CD4-positive, alpha-beta T cell treated with Interleukin-17A for 1 hour (primary cell): ENCODE measurements around the gene KATNB1.

Source experiments
- DNase-seq: peaks from one replicate; pipeline ENCODE4 v3.0.0-alpha.2; 2020

Gene KATNB1

DNA sequence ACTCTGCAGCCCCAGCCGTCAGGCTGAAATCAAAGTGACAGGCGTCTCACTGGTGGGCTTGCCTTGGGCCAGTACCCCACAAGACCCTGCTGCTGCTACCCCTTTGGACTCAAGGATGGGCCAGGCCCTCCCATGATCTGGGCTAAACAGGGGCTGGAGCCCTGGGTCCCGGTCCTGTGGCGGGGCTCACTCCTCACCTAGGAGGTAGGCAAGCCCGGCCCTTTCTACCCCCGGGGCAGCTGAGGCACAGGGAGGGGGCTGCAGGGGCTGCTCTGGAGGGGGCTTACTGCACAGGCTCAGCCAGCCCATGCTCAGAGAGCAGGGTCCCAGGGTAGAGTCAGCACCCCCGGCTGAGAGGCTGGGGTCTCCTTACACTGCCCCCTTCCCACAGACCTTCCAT is 23.6 kb downstream of the KATNB1 start:
- no peak for DNase-seq

DNA sequence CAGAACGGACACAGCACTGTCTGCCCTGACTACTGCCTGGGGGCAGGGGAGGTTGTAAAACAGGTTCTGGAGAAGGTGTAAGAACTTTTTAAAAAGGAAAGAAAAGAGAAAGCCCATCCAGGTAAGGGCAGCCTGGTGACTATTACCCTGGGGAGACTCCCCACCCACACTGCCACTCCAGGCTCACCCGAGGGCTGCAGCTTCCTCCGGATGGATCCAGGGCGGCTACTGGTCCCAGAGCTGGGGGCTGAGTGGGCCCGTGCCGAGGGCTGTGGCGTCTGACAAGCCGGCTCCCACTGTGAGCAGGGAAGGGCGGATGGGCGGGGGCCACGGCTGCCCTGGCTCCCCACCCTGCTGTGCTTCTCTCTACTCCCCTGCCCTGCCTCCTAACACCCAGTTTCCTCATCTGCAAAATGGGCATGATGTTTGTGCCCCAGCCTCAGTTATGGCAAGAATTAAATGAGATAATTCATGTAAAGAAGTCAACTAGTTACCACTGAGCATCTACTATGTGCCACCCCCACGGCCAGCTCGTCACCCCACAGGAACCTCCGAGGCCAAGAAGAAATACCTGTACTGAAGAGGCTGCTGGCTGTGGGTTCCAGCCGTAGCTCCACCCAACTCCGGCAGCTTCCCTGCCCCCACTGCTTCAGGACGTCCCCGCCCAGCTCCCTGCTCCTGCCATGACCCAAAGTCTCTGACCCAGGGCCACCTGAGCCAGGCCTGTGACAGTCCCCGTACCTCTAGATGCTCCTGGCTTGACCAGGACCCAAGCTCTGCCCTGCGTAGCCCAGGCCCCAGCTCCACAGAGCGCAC is 24.2 kb downstream of the KATNB1 start:
- DNase-seq, result no peak

DNA sequence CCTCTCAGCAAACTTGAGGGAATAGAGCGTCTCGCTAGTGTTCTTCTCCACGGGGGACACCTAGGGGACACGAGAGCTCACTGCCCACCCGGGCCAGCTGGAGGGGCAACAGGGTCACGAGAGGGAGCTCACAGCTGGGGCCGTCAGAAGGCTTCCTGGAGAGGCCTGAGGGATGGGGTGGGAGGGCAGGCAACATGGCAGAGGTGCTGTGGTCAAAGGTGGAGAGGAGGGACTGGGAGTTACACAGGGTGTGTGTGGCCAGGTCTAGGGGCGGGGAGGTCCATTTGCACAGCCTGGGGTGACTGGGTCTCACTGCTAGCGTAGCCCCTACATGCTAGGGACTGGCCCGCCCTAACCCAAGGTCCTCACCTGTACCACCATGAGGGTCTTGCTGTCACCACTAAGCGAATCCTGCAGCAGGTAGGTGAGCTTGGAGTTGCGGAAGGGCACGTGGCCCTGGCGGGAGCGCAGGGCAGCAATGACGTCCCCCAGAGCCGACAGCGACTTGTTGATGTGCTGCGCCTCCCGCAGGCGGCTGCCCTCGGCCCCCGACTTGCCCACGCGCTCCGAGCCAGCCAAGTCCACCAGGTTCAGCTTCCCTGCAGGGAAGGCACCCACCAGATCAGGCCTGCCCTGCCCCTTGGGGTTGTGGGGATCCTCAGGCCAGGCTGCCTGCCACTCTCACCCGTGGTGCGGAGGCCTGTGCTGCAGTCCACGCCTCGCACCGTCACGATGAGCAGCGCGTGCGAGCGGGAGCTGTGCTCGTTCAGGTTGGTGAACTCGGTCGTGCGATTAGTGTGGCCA is 25.0 kb downstream of the KATNB1 start:
- DNase-seq, result no peak

DNA sequence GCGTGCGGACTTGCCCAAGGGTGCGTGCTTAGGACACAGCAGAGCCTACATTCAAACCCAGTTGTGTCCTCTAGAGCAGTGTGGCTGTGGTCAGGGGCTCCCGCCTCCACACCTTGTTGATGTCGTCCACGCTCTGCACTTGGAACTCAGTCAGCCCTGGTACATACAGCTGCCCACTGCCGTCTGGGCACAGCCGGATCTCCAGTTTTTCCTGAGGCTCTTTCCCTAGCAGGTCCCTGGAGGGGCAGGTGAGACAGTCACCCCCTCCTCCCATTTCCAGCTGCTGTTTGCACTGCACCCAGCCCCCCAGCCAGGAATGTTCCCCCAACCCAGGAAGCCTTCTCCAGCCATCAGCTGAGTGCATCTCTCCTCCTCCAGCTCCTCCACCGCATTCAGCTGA is 25.7 kb downstream of the KATNB1 start:
- no peak for DNase-seq

DNA sequence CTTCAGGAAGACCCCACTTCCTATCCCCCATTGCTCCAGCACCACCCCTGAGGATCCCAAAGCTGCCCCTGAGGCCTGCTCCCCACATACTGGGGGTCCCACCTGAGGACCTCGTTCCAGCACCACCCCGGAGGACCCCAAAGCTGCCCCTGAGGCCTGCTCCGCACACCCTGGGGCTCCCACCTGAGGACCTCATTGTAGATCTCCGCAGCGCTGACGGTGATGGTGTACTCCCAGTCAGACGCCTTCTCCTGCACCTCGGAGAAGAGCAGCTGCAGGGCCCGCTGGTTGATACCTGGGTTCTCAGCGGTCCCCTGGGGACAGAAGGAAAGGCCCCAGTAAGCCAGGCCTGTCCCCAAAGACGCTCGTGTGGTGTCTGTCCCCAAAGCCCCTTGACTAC is 26.4 kb downstream of the KATNB1 start:
- no peak for DNase-seq

DNA sequence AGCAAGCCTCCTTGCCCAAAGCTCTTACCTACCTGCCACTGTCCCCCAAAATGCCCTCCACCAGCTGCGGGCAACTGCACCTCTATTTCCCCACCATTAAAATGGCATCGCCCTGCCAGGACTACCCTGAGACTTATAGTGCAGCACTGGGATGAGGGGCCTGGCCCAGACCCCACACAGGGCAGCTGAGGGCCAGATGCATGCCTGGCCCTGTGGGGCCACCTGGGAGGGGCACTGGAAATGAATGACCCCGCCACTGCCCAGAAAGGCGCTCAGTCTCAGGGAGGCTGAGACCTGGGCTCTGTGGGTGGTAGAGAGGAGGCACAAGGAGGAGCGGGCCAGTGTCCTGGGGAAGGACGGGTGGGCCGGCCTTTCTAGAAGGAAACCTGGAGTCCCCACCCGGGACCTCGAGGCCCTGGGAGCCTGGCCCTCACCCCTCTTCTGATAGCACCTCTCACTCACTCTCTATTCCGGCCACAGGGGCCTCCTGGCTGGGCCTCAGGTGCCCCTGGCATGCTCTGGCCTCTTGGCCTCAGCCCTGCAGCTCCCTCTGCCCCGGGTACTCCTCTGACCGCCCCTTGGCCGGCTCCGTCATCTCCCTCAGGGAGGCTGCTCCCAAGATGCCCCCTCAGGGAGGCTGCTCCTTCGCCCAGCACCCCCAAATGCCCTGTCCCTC is 26.9 kb downstream of the KATNB1 start:
- no peak for DNase-seq

DNA sequence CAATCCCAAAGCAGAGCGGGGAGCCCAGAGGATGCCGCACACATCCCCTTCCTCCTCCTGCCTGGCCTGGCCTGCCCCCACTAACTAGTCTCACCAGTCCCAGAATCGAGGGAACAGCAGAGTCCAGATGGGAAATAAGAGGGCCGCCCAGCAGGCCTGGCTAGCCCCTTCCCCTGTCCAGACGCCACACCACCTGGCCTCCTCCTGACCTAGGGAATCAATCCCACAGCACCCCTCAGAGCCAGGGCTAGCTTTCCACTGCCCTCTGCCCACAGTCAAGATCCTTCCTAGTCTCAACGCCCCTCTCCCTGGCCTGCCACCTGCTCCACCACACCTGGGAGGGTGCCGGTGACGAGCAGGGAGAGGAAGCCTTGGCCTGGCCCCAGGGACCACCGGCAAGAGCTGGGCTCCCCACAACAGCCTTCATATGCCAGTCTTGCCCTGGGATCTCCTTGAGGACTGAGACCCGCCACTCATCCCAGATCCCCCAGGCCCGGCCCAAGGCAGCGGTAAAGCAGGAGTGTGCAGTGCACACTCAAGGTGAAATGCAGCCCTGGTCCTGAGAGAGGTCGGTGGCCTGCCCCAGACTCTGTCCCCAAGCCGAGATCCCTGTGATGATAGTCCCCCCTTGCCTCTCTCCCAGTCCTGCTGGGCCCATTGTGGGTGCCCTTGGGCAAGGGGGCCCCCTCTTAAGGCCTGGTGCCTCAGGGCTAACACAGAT is 27.9 kb downstream of the KATNB1 start:
- DNase-seq, result no peak

DNA sequence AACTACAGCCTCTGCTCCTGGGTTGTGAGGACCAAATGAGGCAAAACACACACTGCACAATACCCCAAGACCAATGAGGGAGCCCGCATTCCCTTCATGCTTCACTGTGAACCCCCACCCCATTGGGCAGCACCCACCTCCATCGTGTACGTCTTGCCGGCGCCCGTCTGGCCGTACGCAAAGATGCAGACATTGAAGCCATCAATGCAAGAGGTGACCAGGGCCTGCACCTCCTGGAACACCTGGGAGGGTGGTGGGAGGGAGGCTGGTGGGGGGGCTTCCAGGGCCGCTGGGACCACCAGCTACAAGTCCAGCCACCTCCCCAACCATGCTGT is 28.4 kb downstream of the KATNB1 start:
- DNase-seq, result no peak

DNA sequence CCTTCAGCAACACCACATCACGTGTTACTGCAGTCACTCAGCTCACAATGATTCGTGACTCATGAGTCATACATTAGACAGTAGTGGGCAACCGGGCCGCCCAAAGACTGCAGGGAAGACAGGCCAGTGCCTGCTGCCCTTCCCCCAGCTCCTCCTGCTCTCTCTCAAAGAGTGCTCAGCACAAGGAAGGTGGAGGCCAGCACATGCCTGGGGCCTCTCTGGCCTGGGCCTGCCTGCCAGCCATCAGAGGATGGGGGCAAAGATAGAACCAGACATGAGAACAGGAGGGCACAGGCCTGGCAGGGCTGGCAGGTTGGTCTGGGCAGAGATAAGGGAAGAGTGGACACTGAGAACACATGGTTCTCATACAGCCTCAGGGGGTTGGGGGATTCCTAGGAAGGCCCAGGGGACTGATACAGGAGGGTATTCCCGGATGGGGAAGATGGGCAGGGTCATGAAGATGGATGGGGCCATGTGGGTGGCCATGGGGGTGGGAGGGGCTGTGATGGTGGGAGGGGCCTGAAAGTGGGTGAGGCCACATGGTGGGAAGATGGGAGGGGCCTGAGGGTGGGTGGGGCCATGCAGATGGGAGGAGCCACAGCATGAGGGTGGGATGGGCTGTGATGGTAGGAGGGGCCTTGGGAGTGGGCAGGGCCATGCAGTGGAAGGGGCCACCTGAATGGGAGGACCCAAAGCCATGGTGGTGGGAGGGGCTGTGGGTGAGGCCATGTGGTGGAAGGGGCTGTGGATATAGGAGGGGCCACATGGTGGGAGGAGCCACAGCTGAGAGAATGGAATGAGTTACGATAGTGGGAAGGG is 29.0 kb downstream of the KATNB1 start:
- peak; percentile 32 for DNase-seq

DNA sequence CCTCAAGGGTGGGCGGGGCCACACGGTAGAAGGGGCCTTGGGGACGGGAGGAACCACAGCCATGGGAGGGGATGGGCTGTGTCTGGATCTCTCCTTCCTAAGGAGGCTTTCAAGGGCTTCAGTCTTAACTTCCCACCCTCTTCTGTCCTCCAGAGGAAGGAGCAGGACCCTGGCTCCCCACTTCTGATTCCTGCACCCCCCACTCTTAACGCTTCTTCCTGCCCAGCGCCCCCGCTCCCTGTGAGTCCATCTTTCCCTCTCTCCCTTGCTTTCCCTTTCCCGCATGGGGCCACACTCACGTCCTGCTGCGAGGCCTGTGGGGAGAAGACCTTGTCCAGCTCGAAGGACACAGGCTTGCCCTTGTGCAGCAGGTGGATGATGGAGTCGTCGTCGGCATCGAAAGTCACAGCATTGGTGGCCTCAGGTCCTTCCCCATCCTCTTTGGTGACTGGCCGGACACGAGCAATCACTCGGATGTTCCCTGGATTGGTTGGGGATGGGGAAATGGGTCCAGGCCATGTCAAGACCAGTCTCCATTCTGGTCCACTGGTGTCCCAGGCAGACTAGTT is 29.7 kb downstream of the KATNB1 start:
- no peak for DNase-seq

DNA sequence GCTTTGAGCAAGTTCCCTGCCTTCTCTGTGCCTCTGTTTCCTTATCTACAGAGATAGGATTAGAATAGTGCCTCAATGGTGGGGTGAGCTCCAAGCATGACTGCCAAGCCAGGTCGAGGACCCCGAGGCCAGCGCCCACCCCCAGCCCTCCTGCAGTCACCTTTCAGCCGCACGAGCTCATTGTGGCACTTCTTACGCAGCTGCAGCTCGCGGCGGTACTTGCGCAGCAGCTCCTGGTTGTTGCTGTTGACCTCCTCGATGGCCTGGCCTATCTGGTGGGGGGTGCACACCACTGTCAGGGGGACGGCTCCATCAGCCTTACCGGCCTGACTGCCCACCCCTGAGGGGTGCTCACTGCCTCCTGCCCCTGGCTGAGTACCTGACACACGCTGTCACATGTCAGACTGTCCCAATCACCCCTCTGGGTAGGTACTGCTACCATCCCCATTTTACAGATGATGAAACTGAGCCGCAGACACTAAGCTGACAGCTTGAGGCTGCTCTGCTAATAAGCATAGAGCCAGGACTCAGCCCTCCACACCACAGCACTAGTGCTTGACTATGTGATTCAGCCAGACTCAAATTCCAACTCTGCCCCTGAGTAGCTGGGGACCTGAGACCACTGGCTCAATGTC is 31.3 kb downstream of the KATNB1 start:
- DNase-seq, result no peak

DNA sequence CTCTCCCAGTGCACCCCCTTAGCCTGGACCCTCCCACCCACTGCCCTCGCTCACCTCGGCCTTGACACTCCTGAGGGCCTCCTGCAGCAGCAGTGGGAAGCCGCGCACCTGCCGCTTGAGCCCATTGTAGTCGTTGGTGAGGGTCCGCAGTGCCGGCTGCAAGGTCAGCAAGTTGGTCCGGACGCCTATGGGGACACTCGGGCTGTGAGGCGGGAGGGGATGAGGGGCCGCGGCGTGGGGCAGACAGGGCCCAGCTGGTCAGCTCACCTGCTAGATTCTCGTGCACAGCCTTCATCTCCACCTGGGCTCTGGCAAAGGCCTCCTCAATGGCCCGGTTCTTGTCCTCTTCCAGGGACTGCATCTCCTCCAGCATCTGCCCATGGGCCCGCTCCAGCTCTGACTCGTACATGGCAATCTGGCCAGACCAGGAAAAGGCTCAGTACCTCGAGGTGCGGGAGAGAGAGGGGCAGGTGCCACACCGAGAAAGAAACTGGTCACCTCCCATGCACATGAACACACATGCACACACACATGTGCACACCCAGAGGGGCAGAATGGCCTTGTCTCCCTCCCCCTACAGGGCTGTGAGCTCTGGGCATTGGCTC is 34.1 kb downstream of the KATNB1 start:
- DNase-seq, result no peak

DNA sequence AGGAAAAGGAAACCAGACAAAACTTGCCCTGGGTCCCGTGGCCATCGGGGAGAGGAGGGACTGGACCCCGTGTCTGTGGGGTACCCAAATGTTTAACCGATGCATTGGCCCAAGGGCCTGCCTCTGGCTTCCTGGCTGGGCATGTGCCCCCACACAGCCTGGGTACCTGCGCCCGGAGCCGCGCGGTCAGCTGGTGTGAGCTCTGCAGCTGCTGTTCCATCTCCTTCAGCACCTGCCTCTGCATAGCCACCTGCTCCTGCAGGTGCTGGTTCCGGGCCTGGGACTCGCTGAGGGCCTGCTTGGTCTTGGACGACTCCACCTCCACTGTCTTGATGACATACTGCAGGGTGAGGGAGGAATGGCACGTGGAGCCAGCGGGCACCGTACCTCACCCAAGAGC is 34.8 kb downstream of the KATNB1 start:
- DNase-seq, result no peak

DNA sequence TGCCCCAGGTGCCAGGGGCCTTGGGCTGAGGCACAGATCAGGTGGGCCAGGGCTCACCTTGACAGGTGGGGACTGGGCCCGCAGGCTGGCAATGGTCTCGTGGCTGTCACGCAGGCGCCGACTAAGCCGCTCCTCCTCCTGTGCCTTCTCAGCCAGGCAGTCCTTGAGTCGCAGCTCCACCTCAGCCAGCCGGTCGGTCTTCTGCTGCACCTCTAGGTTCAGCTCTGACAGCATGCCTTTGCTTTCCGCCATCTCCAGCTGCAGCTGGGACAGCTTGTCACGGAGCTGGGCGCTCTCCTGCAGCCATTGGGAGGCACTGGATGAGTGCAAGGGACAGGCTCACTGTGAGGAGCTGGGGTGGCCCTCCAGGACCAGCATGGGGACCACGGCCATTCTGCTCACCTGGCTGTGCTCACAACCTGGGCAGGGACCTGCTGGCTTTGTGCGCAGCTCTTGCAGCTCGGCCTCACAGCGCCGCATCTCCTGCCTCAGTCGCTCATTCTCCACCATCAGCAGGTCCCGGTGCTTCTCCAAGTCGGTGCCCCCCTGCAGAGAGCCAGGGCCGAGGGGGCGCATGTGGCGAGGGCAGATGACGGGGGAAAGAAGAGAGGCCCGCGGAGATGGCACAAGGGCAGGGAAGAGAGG is 35.7 kb downstream of the KATNB1 start:
- DNase-seq, result no peak

DNA sequence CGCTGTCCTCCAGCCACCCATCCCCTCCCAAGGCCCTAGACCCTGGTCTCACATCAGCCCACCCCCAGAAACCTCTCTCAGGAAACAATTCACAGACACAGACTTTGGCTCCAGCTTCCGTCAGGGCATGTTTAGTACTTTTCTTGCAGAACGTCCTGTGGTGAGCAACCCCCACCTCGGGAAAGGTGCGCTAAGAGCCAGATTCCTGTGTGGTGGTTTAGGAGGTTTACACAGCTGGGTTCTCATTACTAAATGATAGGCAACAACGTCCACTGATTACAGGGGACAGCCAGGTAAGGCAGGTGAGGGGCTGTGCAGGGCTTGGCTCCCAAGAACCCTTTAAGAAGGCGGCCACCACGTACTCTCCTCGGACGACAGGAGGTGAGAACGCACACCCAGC is 37.4 kb downstream of the KATNB1 start:
- no peak for DNase-seq

DNA sequence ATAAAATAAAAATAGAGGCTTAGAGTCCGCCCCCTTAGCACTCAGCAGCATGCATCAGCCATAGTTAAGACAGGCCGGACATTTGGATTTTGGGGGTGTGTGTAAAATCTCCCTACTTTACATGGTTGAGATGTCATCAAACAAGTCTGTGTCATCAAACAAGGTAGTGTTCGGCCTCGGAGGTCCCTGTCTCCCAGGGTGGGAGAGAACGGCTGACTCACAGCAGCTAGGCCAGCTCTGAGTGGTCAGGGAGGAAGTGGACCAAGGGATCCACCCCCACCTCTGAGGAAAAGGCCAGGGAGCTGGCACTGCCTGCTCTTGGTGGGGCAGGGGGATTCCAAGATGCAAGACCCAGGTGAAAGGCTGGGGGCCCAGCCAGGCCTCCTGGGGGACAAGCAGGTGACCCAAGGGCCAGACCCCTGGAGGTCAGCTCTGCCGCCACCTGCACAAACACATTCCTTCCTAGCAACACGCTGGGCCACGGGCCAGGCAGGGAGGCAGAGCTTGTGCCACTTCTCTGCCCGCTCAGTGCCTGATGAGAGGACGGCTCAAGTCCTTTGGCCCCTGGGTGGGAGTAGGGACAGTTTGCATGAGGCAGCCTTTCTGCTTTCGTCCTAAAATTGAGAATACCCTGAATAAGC is 38.2 kb downstream of the KATNB1 start:
- DNase-seq, result no peak

DNA sequence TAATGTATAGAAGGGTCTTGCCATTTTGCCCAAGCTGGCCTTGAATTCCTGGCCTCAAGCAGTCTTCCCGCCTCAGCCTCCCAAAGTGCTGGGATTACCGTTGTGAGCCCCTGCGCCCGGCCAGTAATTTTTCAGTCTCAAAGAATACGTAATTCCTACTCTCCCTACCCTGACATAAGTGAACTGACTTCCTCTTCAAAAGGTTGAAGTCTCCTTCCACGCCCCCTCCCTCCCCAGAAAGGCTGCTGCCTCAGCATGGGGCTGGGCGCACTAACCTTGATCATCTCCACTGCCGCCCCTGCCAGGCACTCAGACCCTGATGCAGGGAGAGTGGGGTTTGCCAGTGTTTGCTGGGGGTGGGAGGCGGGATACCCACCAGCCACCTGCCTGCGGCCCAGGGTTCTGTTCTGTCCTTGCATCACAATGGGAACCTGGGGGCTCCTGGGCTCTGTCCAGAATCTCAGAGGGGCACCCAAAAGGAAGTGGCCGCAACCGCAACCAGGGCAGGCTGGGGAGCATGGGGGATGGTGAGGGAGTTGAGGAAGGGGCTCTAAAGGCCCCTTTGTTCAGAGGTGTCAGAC is 39.2 kb downstream of the KATNB1 start:
- DNase-seq, result no peak

DNA sequence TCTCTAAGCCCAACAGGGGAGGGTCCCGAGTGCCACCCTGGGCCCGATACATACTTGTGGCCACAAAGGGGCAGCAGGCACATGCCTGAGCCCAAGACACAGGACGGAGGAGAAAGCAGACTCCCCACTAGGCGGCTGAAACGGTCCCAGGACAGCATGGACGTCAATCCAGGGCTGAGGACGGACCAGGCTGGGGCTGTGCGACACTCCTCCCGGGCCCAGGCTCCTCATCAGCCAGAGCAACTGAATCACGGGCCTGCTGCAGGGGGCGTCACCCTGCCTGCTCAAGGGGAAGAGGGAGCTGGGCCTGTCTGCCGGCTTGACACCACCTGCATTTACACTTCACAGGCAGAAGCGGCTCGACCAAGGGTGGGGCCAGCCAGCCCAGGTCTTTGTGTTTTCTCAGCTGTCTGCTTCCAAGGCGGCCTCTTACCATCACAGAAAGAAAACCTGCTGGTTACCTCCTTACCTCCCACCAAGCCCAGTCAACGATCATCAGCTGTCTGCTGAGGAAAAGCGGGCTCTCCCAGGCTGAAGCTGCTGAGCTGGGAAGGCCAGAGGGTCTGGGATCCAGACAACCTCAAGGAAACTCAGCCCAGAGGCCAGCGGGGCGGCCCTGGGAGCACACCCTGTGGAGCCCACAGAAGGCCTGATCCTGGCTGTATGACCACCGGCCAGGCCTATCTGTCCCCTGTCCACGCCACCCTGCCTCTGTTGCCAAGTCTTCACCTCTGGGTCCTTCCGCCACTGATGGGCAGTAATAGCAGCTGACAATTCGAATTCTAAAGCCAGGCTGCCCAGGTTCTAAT is 40.3 kb downstream of the KATNB1 start:
- no peak for DNase-seq

DNA sequence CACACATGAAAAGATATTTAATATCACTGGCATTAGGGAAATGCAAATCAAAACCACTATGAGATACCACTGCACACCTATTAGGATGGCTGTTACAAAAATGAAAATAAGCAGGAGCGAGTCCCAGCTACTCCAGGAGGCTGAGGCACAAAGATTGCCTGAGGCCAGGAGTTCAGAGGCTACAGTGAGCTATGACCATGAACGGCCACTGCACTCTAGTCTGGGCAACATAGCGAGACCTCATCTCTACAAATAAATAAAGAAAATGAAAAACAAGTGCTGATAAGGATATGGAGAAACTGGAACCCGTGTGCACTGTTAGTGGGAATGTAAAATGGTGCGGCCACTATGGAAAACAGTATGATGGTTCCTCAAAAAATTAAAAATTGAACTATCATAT is 43.1 kb downstream of the KATNB1 start:
- no peak for DNase-seq
